GM21526 (cell line): ENCODE results near the gene GABRG2.

ENCODE experiments used
- ATAC-seq: cut with Tn5 transposase; IDR thresholded peaks from one replicate; pipeline ENCODE4 v1.9.1; 2021; ENCODE audit warnings: moderate library complexity; ENCODE audit not compliant: unreplicated experiment, low FRiP score

GABRG2 gene

DNA sequence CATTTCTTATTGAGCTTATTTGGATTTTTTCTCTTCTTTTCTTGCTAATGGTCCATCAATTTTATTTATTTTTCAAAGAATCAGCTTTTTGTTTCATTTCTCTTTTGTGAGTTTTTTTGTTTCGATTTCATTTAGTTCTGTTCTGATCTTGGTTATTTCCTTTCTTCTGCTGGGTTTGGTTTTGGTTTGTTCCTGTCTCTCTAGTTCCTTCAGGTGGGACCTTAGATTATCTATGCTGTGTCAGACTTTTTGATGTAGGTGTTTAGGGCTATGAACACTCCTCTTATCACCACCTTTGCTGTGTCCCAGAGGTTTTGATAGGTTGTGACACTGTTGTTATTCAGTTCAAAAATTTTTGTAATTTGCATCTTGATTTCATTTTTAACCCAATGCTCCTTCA, 119.8 kb downstream of the GABRG2 start:
- no peak for ATAC-seq

DNA sequence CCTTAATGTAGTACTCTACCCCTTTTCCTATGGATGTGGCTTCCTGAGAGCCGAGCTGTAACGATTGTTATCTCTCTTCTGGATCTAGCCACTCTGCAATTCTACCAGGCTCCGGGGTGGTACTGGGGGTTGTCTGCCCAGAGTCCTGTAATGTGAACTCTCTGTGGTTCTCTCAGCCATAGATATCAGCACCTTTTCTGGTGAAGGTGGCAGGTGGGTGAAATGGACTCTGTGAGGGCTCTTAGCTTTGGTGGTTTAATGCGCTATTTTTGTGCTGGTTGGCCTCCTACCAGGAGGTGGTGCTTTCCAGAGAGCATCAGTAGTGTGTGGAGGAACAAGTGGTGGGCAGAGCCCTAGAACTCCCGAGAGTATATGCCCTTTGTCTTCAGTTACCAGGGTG, 122.1 kb downstream of the GABRG2 start:
- no peak for ATAC-seq

DNA sequence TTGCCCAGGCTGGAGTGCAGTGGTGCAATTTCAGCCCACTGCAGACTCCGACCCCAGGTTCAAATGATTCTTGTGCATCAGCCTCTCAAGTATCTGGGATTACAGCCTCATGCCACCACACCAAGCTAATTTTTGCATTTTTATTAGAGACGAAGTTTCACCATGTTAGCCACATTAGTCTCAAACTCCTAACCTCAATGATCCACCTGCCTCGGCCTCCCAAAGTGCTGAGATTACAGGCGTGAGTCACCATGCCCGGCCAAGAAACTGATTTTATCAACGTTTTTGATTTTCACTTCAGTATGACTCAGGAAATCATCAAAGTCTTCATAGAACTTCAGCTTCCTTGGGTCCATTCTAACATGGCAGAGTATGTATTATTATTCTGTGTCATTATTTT, 125.4 kb downstream of the GABRG2 start:
- no peak for ATAC-seq

DNA sequence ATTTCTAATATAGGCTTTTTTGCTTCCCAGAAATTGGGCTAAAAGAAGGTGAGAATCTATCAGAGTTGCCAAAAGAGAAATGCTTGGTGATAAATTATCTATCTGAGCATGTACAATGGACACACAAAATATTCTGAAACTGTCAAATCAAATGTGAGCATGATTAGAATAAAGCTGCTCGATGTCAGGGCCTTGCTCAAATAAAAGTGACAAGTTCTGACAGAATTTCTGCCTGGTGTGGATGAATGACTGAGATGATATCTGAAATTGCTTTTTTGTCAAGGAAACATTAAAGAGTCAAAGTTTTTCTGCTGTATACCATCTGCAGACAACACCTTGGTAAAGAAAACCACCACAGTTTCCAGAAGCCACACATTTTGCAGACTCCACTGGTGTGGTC, 128.8 kb downstream of the GABRG2 start:
- no peak for ATAC-seq

DNA sequence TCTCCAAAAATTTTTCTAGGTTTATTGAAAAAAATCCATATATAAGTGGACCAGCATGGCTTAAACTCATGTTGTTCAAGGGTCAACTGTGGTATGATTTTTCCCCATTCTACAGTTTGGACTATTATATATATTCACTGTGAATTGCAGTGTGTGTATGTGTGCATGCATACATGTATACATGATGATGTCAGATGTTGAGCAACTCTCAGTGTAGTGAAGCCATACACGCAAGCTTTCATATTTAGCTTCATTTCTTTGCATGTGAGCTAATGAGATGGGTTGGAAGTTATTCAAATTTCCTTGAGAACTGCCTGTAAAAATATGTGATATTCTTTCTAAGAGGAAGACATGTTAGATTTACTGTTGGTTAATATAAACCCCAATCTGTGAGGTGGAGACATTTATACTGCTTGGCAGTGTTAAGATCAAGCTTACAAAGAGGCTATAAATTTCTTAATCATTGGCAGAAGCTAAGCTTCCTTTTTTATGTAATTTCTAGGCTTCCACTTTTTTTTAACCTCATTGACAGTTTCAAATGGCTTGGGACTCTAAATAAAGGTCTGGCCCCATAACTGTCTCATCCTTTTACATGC, 134.8 kb downstream of the GABRG2 start:
- ATAC-seq, result no peak
